ENCODE measurements around the gene PTGIS.

GRCh38 chr20:49616154-49617007 lies 48.4 kb upstream of the PTGIS start:
- TF ChIP-seq CTCF (IDR thresholded peaks at IDR 0.05 in 8 of 11, conservative IDR thresholded peaks at IDR 0.05 in 3 of 11) (no peak), POLR2A (IDR thresholded peaks at IDR 0.05) (no peak), POLR2AphosphoS5 (IDR thresholded peaks at IDR 0.05) (no peak)
